ENCODE measurements around the gene ELMO1. TPM values are rescaled to one million over a fixed set of nuclear protein-coding genes. Genes with fewer than 3 reads are reported as not detected.

ELMO1 gene
- total and polyA plus RNA-seq, 4 donors: 10.1 to 183 (median 34.4) TPM

DNA sequence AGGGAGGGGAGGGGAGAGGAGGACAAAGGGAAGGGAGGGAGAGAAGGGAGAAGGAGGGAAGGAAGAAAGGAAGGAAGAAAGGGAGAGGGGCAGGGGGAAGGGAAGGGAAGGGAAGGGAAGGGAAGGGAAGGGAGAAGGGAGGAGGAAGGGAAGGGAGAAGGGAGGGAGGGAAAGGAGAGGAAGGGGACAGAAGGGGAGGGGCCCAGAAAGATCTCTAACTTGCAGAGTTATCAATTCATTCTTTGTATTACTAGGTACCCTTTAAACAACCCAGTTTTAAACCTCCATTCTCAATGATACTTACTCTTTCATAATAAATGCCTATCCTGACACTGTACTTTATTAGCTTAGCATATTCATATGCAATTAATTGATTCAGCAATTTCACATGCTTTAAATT lies 192.0 kb downstream of the ELMO1 start:
- TF ChIP-seq, protein P1, sequence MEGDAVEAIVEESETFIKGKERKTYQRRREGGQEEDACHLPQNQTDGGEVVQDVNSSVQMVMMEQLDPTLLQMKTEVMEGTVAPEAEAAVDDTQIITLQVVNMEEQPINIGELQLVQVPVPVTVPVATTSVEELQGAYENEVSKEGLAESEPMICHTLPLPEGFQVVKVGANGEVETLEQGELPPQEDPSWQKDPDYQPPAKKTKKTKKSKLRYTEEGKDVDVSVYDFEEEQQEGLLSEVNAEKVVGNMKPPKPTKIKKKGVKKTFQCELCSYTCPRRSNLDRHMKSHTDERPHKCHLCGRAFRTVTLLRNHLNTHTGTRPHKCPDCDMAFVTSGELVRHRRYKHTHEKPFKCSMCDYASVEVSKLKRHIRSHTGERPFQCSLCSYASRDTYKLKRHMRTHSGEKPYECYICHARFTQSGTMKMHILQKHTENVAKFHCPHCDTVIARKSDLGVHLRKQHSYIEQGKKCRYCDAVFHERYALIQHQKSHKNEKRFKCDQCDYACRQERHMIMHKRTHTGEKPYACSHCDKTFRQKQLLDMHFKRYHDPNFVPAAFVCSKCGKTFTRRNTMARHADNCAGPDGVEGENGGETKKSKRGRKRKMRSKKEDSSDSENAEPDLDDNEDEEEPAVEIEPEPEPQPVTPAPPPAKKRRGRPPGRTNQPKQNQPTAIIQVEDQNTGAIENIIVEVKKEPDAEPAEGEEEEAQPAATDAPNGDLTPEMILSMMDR (IDR thresholded peaks at IDR 0.05; ENCODE audit: control extremely low read depth, extremely low read depth): no peak
- H3K36me3 ChIP-seq (ENCODE audit: control insufficient read depth in 4 of 4, insufficient read depth in 4 of 4, low read length in 4 of 4): peaks cover 0 to 6% (median 0%) of the 10 kb centered on the region in 4 donors
- H3K9ac ChIP-seq (ENCODE audit: insufficient read depth in 1 of 2, low read length in 2 of 2): no peak overlapping the region
- no peak overlapping the region for H3K27ac ChIP-seq (ENCODE audit: low read depth in 1 of 2, low read length in 1 of 2)
- no peak for ATAC-seq (ENCODE audit: insufficient read depth, low FRiP score)
- no peaks in the 10 kb centered on the region for H3K9me3 ChIP-seq (ENCODE audit: control insufficient read depth in 4 of 4, insufficient read depth in 3 of 4, low read length in 3 of 4)
- no peak for DNase-seq
- no peak overlapping the region for H3K4me3 ChIP-seq
- H3K4me1 ChIP-seq (ENCODE audit: control insufficient read depth in 5 of 5, insufficient read depth in 5 of 5, low read length in 5 of 5): peaks cover 0 to 4% (median 0%) of the 10 kb centered on the region in 5 donors
- H3K27me3 ChIP-seq (ENCODE audit: control insufficient read depth in 3 of 3, insufficient read depth in 3 of 3, low read length in 2 of 3): no peaks in the 10 kb centered on the region

DNA sequence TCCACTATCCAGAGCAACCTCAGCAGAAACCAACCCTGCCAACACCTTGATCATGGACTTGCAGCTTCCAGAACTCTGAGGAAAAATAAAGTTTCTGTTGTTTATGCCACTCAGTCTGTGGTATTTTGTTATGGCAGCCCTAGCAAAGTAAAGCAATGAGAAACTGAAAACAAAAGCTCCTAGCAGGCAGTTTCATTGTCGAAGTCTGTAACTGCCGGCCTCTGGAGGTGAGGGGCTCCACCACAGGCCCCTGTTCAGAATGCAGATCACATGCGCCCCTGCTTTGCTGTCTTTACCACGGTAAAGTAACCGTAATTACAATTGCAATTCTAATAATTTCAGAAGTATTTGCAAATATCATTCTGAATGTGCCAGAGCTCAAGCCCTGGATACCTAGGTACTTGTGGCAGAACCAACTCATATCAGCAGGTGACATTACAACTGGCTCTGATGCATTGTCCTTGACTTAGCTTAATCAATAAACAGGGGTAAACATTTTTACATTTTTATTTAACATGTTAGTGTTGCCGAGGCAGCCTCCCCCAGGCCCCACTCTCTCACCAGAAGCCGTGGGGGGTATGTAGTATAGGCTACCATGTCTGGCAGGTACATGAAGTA lies 193.2 kb downstream of the ELMO1 start:
- H3K27ac ChIP-seq (ENCODE audit: low read depth in 1 of 2, low read length in 1 of 2): no peak overlapping the region
- peaks cover 0 to 4% (median 0%) of the 10 kb centered on the region in 5 donors for H3K4me1 ChIP-seq (ENCODE audit: control insufficient read depth in 5 of 5, insufficient read depth in 5 of 5, low read length in 5 of 5)
- H3K27me3 ChIP-seq (ENCODE audit: control insufficient read depth in 3 of 3, insufficient read depth in 3 of 3, low read length in 2 of 3): no peaks in the 10 kb centered on the region
- WGBS, 2 donors: 82 to 88% methylated on average over 7 of the region's 7 CpGs
- peaks cover 0 to 6% (median 0%) of the 10 kb centered on the region in 4 donors for H3K36me3 ChIP-seq (ENCODE audit: control insufficient read depth in 4 of 4, insufficient read depth in 4 of 4, low read length in 4 of 4)
- ATAC-seq (ENCODE audit: insufficient read depth, low FRiP score): no peak
- H3K4me3 ChIP-seq: no peak overlapping the region
- TF ChIP-seq, protein P1 (IDR thresholded peaks at IDR 0.05; ENCODE audit: control extremely low read depth, extremely low read depth): no peak
- H3K9me3 ChIP-seq (ENCODE audit: control insufficient read depth in 4 of 4, insufficient read depth in 3 of 4, low read length in 3 of 4): no peaks in the 10 kb centered on the region
- H3K9ac ChIP-seq (ENCODE audit: insufficient read depth in 1 of 2, low read length in 2 of 2): no peak overlapping the region
- DNase-seq: no peak

DNA sequence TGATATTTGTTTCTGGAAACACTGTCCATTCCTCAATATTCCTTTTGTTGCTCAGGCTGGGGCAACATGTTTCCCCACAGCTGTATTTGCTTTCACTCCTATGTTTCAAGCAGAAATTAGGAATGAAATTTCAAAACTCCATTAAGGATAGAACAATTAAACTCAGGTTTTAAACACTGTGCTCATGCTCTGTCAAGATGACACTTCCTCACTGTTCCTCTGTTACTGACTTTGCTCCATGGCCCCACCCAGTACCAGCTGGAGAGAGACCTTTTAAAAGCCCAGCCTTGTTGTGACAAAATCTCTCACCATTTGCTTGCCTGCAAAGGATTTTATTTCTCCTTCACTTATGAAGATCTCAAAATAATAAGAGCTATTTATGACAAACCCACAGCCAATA lies 197.4 kb downstream of the ELMO1 start:
- H3K4me3 ChIP-seq: no peak overlapping the region
- H3K27ac ChIP-seq (ENCODE audit: low read depth in 1 of 2, low read length in 1 of 2): no peak overlapping the region
- no peaks in the 10 kb centered on the region for H3K27me3 ChIP-seq (ENCODE audit: control insufficient read depth in 3 of 3, insufficient read depth in 3 of 3, low read length in 2 of 3)
- H3K9me3 ChIP-seq (ENCODE audit: control insufficient read depth in 4 of 4, insufficient read depth in 3 of 4, low read length in 3 of 4): no peaks in the 10 kb centered on the region
- DNase-seq (no peak), ATAC-seq (ENCODE audit: insufficient read depth, low FRiP score) (no peak)
- TF ChIP-seq, protein P1 (IDR thresholded peaks at IDR 0.05; ENCODE audit: control extremely low read depth, extremely low read depth): no peak
- peaks cover 0 to 9% (median 0%) of the 10 kb centered on the region in 4 donors for H3K36me3 ChIP-seq (ENCODE audit: control insufficient read depth in 4 of 4, insufficient read depth in 4 of 4, low read length in 4 of 4)
- H3K9ac ChIP-seq (ENCODE audit: insufficient read depth in 1 of 2, low read length in 2 of 2): no peak overlapping the region
- H3K4me1 ChIP-seq (ENCODE audit: control insufficient read depth in 5 of 5, insufficient read depth in 5 of 5, low read length in 5 of 5): peaks cover 0 to 23% (median 4%) of the 10 kb centered on the region in 5 donors

DNA sequence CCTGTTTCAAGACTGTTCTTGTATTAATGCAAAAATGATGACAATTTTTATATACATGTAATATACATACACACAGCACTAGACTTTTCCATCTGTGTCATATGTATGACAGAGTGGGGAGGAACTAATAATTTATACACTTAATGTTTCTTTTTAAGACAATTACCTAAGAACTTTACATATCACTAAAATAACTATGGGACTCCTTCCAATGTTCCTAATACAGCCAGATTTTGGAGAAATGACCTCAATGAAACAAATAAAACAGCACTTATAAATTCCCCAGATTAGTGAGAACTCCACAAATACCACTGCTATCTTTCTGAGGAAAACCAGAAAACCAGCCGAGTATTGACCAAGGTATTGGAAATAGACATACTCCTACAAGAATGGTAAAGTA lies 199.4 kb downstream of the ELMO1 start:
- Histone ChIP-seq H3K4me3 (no peak overlapping the region), H3K27ac (ENCODE audit: low read depth in 1 of 2, low read length in 1 of 2) (no peak overlapping the region), H3K9me3 (ENCODE audit: control insufficient read depth in 4 of 4, insufficient read depth in 3 of 4, low read length in 3 of 4) (no peaks in the 10 kb centered on the region), H3K36me3 (ENCODE audit: control insufficient read depth in 4 of 4, insufficient read depth in 4 of 4, low read length in 4 of 4) (peaks cover 0 to 5% (median 1%) of the 10 kb centered on the region in 4 donors), H3K27me3 (ENCODE audit: control insufficient read depth in 3 of 3, insufficient read depth in 3 of 3, low read length in 2 of 3) (no peaks in the 10 kb centered on the region), H3K9ac (ENCODE audit: insufficient read depth in 1 of 2, low read length in 2 of 2) (peak overlapping the region in 1 of 2 donors; percentile 47), H3K4me1 (ENCODE audit: control insufficient read depth in 5 of 5, insufficient read depth in 5 of 5, low read length in 5 of 5) (peaks cover 0 to 23% (median 4%) of the 10 kb centered on the region in 5 donors)
- TF ChIP-seq, protein P1 (IDR thresholded peaks at IDR 0.05; ENCODE audit: control extremely low read depth, extremely low read depth): no peak
- WGBS, 2 donors: 83 to 88% methylated on average over 1 of the region's 1 CpG
- DNase-seq: no peak
- ATAC-seq (ENCODE audit: insufficient read depth, low FRiP score): no peak

Data from lung (tissue), 12 donors.